GM12878 (cell line): ENCODE results near the gene PPT2.

Source experiments
- BCLAF1 ChIP-seq: fragments of 450-650 bp; IDR thresholded peaks from 2 replicates; pipeline ENCODE4 v1.6.1; 2017; ENCODE audit warnings: antibody characterized with exemption, mild to moderate bottlenecking, moderate library complexity
- BMI1 ChIP-seq: fragments of 450-650 bp; IDR thresholded peaks from 2 replicates; pipeline ENCODE4 v1.6.1; 2016; ENCODE audit warnings: mild to moderate bottlenecking, moderate library complexity, borderline replicate concordance
- CTCF ChIP-seq, 3 experiments: IDR thresholded peaks in 2 of 3; conservative IDR thresholded peaks in 1 of 3; 2 replicates each; pipeline ENCODE4 v1.5.1; 2011; ENCODE audit warnings: low read depth in 3 of 3, low read length in 3 of 3, mild to moderate bottlenecking in 3 of 3, control low read depth in 2 of 3, moderate library complexity in 2 of 3, inconsistent platforms in 1 of 3, mixed read lengths in 1 of 3; ENCODE audit not compliant: control insufficient read depth in 2 of 3, insufficient read depth in 1 of 3; ENCODE audit errors: extremely low read depth in 1 of 3
- ESRRA ChIP-seq: IDR thresholded peaks from 2 replicates; pipeline ENCODE4 v1.6.1; 2012; ENCODE audit warnings: mild to moderate bottlenecking, low read length, improper control_type of control experiment
- FOXM1 ChIP-seq: IDR thresholded peaks from 2 replicates; pipeline ENCODE4 v1.6.1; 2012; ENCODE audit warnings: low read depth, mild to moderate bottlenecking, inconsistent platforms, low read length, moderate library complexity
- JUNB ChIP-seq: IDR thresholded peaks from 2 replicates; pipeline ENCODE4 v1.6.1; 2016; ENCODE audit warnings: antibody characterized with exemption, mild to moderate bottlenecking
- MEF2A ChIP-seq: IDR thresholded peaks from 2 replicates; pipeline ENCODE4 v1.6.1; 2011; ENCODE audit warnings: low read depth, mild to moderate bottlenecking, low read length, moderate library complexity; ENCODE audit not compliant: insufficient read depth
- MXI1 ChIP-seq: fragments of 150-350 bp; IDR thresholded peaks from 2 replicates; pipeline ENCODE4 v1.6.1; 2011; ENCODE audit warnings: low read depth, mild to moderate bottlenecking, inconsistent platforms, low read length, improper control_type of control experiment
- NRF1 ChIP-seq: conservative IDR thresholded peaks from 2 replicates; pipeline ENCODE4 v1.6.1; 2011; ENCODE audit warnings: mild to moderate bottlenecking, low read depth, low read length, improper control_type of control experiment
- RBBP5 ChIP-seq: fragments of 200-600 bp; sonication (generic); conservative IDR thresholded peaks from 2 replicates; pipeline ENCODE4 v1.6.1; 2016
- SMC3 ChIP-seq: IDR thresholded peaks from 2 replicates; pipeline ENCODE4 v1.6.1; 2011; ENCODE audit warnings: low read length, improper control_type of control experiment, borderline replicate concordance
- ZNF384 ChIP-seq: IDR thresholded peaks from 2 replicates; pipeline ENCODE4 v1.6.1; 2012; ENCODE audit warnings: low read depth, mild to moderate bottlenecking, low read length, improper control_type of control experiment, borderline replicate concordance

GRCh38 chr6:32127409-32127716 lies 26.6 kb upstream of the PPT2 start:
- TF ChIP-seq RBBP5 (no peak), FOXM1 (no peak), CTCF (IDR thresholded peaks at IDR 0.05 in 2 of 3, conservative IDR thresholded peaks at IDR 0.05 in 1 of 3; ENCODE audit: control insufficient read depth in 2 of 3, extremely low read depth in 1 of 3, insufficient read depth in 1 of 3, low read depth in 3 of 3, low read length in 3 of 3) (no peak), MXI1 (no peak), ZNF384 (no peak), ESRRA (no peak), JUNB (no peak), MEF2A (no peak), BMI1 (no peak), NRF1 (no peak), SMC3 (no peak), BCLAF1 (no peak)
